WI38 (cell line): Measurements from ENCODE around the gene STUM.

ENCODE experiments used
- H3K4me3 ChIP-seq: 2 replicates; pipeline ENCODE4 v1.5.1; 2011; ENCODE audit warnings: low read depth, mild to moderate bottlenecking, control low read depth, low read length
- TF ChIP-seq, protein P1 (sequence below): IDR thresholded peaks from 2 replicates; pipeline ENCODE4 v1.5.1; 2012; ENCODE audit warnings: low read depth, mild to moderate bottlenecking, control low read depth, low read length

Gene STUM

DNA sequence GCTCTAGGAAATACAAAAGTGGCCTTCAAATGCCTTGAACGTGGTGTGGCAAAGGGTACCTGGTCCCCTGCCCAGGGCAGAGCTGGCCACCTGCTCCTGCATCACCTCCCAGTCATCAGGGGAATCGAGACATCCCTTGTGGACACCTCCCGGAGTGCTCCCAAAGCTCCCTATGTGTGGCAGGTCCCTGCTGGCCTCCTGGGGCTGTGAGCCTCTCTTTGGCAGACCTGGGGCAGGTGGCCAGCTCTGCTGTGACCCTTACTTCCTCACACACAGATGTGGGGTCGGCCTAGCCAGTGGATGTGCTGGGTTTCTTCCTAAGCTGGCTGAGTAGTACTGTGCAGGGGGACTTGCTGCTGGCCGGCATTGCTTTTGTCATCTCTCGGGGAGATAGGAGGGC, 104.0 kb downstream of the STUM start:
- H3K4me3 ChIP-seq, result no peak overlapping the region
- TF ChIP-seq, protein P1, sequence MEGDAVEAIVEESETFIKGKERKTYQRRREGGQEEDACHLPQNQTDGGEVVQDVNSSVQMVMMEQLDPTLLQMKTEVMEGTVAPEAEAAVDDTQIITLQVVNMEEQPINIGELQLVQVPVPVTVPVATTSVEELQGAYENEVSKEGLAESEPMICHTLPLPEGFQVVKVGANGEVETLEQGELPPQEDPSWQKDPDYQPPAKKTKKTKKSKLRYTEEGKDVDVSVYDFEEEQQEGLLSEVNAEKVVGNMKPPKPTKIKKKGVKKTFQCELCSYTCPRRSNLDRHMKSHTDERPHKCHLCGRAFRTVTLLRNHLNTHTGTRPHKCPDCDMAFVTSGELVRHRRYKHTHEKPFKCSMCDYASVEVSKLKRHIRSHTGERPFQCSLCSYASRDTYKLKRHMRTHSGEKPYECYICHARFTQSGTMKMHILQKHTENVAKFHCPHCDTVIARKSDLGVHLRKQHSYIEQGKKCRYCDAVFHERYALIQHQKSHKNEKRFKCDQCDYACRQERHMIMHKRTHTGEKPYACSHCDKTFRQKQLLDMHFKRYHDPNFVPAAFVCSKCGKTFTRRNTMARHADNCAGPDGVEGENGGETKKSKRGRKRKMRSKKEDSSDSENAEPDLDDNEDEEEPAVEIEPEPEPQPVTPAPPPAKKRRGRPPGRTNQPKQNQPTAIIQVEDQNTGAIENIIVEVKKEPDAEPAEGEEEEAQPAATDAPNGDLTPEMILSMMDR, result no peak

DNA sequence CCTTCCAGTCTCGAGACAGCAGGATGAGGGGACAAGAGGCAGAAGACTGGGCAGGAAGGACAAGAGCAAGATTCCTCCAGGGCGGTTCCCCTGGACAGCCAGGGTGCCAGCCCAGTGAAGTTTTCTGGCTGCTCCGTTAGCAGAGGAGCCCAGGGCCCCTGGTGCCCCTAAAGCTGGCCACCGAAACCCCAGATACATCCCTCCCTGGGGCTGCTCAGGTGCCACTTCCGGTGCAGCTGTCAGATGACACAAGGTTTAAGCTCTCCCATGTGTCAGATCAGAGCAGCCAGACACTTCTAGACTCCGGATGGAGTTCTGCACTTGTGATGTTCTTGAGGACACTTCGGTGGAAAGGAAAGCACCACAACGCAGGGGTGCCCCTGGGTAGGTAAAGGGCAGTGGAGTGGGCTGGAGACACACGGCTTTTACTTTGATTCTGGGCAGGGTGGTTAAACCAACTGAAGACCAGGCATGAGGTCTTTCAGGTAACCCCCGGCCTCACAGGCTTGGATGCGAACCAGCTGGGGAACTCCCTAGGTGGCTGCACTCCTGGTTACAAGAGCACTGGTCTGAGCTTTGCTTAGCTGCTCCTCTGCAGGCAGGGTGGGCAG, 104.9 kb downstream of the STUM start:
- no peak overlapping the region for H3K4me3 ChIP-seq
- TF ChIP-seq, protein P1, result no peak

DNA sequence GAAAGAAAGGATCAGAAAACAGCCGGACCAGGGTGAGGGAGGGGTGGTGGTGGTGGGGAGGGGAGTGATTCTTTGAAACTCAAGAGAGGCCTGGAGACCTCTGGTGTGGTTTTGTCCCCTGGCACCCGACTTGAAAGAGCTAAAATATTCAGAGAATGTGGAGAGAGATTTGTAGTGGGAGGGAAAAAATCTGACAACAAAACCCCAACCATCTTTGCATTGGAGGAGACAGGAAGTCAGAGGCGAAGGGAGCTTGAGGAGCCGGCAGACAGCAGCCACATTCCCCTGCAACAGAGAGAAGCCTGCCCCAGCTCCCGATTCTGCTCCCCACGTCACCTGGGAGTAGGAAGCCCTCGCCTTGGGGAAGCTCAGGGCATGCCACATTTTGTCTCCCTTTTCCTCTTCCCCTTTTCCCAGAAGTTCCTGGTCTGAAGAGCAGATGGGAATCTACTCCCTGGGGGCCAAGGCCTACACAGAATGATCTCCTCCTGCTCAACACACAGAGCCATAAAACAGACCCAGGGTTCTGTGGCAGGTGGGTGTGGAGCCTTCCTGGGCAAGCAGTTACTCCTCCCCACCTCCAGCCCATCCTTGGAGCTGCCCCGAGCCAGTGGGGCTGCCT, 105.6 kb downstream of the STUM start:
- no peak overlapping the region for H3K4me3 ChIP-seq
- TF ChIP-seq, protein P1, result no peak

DNA sequence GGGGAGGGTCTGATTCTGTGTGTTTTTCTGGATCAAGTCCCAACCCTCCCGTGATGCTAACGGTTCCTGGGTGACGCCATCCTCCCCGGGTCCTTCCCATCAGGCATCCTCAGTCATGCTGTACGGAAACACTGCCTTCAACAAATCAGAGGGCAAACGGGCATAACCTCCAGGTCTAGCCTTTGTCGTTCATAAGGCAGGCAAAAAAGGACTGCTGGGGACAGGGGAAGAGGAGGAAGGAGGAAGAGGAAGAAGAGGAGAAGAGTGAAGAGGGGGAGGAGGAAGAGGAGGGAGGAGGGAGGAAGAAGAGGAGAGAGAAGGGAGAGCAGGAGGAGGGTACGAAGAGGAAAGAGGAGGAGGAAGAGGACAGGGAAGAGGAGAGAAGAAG, 106.1 kb downstream of the STUM start:
- no peak overlapping the region for H3K4me3 ChIP-seq
- TF ChIP-seq, protein P1, result no peak

DNA sequence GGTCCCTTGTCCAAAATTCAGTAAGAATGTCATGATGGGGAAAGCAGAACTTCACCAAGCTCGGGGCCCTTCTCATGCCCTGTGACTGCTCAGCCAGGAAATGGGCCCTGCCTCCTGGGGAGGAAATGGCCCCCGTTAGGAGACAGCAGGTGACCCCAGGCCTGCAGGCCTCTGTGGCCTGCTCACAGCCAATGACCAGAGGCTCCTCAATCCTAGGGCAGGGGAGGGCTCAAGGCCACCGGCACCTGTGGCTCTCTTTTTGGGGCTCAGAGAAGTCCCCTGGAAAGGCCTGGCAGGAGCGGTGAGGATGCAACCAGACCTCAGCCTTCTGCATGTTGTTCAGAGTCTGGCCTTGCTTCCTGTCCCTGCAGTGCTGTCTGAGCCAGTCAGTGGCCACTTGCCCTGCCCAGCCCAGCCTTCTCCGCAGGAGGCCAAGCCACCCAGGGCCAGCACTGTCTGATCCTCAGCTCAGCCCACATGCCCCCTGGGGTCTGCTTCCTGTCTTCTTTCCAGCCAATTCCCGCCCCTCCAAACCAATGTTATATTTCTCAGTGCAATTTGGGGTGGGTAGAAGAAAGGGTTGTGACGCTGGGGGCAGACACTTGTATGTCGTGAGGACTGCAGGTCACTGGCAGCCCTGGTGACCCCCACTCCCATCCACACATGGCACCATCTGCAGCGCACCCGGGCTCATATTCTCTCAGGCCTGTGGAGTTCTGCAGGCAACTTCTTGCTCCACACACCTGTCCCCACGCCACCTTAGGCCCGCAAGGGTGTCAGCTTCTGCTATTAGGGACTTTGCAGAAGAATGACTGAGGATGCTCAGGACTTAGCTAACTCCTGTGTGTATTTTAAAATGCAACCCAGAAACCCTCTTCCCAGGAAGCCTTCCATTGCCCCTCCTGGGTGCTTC, 106.9 kb downstream of the STUM start:
- H3K4me3 ChIP-seq, result no peak overlapping the region
- TF ChIP-seq, protein P1, result no peak

DNA sequence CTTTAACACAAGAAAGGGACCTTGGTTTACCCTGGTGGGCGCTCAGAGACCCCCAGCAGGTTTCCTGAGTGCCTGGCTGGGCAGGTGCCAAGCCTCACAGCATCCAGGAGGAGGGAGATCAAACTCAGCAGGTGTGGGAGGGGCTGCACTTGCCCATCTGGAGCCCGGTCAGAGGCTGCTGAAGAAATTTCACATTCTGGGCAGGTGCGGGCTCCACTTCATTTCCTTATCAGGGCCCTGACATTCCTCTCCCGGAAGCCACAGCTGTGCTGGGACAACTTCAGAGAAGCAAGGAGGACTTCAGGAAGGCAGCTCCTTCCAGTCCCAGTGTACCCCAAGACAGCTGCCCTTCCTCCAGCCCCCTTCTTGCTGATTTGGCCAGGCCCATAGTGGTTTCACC, 107.6 kb downstream of the STUM start:
- no peak overlapping the region for H3K4me3 ChIP-seq
- TF ChIP-seq, protein P1, result no peak
